ENCODE results near the gene NLN.

- TF ChIP-seq CTCF (IDR thresholded peaks at IDR 0.05) = no peak
- TF ChIP-seq POLR2A (IDR thresholded peaks at IDR 0.05) = no peak
- no peak for TF ChIP-seq POLR2AphosphoS5 (IDR thresholded peaks at IDR 0.05)
These were observed 77.9 kb downstream of the NLN start for GRCh38 chr5:65799857-65800256.
